Muscle of back (tissue), 11 donors: ENCODE data around the gene SCART1. TPM values are rescaled to one million over a fixed set of nuclear protein-coding genes. Genes with fewer than 3 reads are reported as not detected.
"Not testable (repeated sequence)": the region's sequence is repeated elsewhere in the genome, so short reads cannot be mapped to it uniquely, and the experiment has no call there.

ENCODE experiments used
- DNase-seq, 3 donors: peaks; one replicate each; pipeline versions ENCODE4 v3.0.0 to v3.0.0-alpha.2; 2013
- polyA plus RNA-seq, 10 donors: library from polyadenylated mRNA; unstranded; fragments of 120-200 nt; gene quantifications; one replicate each; pipeline ENCODE4 v1.2.1, GENCODE V29; 2013; ENCODE audit not compliant: insufficient read length in 10 of 10

The SCART1 gene
- polyA plus RNA-seq, 10 donors: 0.56 to 2.4 (median 0.98) TPM

DNA sequence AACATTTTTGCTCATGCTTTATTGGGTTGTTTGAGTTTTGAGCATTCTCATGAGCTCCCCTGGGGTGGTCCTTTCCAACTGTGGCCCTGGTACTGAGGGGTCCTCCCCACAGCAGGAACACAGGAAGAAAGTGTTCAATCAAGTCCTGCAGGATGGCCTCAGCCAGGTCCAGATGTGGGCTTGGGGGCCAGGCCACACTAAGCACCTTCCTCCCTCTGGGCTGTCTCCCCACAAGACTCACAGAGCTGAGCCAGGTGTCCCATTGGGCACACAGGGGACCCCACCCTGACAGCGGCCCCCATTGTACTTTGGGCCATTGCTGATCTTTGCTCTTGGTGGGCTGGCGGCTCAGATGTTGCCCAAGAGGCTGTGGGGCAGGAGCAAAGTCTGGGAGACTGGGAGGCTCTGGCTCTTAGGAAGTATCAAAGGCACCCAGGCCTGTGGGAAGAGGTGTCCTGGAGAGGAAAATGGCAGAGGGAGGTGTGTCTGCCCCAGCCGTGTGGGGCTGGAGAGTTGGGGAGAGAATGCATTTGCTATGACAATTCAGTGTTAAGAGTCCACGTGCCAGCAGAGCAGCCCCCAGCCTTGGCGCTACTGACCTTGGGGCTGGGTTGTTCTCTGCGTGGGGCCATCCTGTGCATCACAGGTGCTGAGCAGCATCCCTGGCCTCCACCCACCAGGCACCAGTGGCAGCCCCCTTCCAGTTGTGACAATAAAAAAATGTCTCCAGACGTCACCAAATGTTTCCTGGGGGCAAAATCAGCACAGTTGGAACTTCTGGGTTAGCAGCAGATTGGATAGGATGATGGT, 17.8 kb downstream of the SCART1 start:
- DNase-seq: no peak

DNA sequence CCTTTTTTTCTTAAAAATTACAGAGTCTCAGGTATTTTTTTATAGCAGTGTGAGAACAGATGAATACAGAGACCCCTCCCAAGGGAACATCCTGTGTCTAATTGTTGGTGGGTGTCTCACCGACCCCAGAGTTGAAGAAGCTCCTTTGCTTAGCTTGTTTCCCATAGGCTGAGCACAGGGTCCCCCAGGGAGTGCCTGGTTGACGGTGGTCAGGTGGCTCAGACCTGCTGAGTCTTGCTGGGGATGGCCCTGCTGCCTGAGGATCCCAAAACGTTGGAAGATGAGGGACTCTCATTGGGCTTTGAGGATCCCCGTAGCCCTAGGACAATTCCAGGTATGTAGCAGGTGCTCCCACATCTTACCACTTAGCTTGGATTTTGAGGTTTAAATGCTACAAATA, 19.5 kb downstream of the SCART1 start:
- no peak for DNase-seq

DNA sequence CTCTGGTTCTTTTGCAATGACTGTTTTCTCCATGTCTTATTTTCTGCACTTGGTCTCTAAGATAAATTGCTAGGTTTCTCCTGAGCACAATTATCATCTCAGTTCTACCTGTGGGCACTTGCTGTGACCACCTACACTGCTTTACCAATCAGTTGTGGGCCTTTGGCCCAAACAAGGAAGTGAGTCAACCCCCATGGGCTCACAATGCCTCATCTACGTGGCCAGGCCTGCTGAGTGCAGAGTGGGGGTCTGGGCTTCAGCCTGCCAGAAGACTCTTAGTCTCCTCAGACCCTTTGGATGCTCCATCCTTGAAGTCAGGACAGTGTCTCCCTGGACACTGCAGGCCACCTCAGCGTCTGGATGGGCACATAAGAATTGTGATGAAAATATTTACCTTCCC, 20.3 kb downstream of the SCART1 start:
- DNase-seq: no peak

DNA sequence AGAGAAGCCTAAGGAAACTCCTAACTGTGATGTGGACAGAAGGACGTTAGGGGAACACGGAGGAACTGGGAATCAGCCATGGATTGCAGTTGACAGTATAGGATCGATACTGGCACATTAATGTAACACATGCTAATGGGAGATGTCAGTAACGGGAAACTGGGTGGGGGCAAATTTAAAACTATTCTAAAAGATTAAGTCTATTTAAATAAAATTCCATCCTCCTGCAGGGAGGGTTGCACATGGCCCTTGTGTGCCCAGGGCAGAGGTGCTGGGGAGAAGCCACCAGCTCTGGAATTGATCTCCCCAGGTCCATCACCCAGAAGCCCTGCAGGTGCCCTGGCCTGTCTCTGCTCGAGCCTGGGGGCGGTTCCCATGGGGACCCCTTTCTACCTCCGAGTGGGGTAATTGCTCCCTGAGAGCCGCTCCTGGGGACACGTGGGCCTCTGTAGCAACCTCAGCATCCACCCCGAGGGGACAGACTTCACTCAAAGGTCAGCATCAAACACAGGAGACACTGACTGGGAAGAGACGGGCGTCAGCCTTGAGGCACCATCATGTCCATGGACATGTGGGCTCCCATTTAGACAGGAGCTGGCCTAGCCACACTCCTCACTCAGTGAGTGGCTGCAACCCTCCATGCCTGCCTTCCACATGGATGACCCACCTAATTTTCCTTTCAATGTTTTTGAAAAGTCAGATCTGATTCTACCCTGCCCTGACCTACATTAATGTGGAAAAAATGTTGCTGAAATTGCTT, 21.1 kb downstream of the SCART1 start:
- no peak for DNase-seq

DNA sequence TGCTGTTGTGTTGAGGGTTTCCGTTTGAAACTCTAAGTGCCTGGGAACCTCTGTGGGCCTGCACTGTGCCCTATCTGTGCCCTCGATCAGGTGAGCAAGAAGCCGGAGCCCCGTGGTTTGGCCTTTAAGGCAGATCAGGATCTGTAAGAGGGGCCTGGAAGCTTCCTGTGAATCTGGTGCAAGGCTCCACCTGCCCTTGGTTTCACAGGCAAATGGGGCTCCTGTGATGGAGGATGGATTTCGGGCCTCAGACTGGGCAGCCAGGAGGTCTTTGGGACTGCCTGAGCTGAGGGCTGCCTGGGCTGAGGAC, 21.6 kb downstream of the SCART1 start:
- DNase-seq: no peak

DNA sequence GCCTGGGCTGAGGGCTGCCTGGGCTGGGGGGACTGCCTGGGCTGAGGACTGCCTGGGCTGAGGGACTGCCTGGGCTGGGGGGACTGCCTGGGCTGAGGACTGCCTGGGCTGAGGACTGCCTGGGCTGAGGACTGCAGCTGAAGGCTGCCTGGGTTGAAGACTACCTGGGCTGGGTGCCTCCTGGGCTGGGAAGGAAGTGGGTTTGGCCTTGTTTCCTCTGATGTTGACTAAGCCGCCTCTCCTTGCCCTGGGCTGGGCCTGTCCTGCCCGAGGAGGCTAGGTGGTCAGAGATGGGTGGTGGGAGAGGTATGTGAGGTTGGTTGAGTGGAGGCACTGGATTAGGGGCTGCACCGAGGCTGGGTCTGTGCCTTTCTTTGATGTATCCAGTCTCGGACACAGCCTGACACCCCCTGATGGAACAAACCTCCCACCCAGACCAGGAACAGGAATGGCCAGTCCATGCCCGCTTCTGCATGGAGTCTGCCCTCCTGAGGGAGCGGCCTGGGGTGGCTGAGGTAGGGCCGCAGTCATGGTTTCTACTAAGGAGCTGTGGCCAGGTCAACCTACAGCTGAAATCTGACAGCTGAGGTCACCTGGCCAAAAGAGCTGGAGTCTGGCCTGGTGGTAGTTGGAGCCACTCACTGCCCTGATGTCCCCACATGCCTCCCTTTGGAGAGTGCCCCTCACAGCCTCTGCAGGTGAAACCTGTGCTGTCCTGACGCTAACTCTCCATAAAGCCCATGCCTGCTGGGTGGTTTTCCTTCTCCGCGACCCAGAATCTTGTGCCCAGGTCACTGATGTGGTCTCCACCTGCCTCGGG, 22.3 kb downstream of the SCART1 start:
- no peak for DNase-seq

DNA sequence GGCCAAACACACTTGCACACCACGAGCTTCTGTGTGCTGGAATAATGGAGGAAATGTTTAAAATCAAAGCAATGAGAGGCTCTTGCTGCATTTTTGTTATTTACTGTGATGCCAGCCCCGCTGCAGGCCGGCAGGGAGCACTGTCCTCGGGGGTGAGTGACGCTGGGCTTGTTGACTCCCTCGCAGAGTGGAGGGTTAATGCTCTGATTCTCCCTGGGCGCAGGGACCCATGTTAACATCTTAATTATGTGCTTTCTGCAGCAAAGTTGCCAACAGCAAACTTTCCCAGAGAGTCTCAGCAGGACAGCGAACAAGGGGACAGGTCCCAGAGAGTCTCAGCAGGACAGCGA, 22.9 kb downstream of the SCART1 start:
- no peak for DNase-seq

DNA sequence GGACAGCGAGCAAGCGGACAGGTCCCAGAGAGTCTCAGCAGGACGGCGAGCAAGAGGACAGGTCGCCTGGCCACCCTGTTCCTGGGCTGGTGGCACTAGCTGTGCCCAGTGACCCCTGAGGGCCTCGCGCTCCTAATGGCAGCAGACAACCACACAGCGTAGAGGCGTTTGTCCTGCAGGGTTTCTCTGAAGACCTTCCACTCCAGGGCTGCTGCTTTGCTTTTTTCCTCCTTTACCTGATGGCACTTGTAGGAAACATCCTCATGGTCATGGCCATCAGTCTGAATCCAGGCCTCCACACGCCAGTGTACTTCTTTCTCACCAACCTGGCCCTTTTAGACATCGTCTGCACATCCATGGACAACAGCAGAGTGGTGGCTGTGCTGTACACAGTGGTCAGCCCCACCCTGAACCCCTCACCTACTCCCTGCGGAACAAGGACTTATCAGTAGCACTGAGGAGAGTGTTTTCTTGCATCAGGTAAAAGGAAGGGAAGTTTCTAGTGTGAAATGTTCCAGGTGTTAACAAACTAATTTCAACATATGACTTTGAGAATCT, 27.4 kb downstream of the SCART1 start:
- no peak for DNase-seq

DNA sequence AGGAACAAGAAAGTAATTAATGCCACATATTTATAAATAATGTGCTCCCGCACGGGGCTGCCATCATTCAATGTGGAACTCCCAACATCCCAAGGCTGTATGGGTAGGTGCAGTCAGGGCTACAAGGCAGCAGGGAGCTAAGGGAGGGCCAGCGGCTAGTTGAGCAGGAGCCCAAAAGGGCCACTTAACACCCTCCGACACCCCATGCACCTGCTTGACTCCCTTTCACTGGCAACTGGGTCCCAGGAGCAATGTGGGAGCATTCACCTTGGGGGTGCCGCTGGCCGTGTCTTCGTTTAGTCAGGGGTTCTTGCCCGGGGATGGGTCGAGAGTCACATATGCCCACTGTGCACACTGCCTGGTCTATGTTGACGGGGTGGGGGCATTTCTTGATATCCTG, 27.9 kb downstream of the SCART1 start:
- DNase-seq: no peak

DNA sequence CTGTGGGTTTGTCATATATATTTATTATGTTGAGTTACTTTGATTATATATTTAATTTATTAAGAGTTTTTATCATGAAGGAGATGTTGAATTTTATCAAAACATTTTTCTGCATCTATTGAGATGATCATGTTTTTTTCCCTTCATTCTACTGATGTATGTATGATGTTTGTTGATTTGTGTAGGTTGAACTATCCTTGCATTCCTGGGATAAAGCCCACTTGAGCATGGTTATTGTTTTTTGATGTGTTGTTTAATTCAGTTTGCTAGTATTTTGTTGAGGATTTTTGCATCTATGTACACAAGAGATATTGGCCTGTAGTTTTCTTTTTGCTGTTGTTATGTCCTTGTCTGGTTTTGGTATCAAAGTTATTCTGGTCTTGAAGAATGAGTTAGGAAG, 31.1 kb downstream of the SCART1 start:
- DNase-seq: no peak

DNA sequence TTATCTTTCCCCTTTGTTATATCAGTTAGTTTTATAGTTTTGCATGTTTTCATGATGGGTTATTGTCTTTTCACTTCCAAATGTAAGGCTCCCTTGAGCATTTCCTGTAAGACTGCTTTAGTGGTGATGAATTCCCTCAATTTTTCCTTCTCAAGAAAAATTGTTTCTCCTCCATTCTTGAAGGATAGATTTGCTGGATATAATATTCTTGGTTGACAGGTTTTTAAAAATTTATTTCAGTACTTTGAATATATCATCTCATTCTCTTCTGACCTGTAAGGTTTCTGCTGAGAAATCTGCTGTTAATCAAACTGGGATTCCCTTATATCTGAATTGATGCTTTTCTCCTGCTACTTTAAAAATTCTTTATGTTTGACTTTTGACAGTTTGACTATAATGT, 33.3 kb downstream of the SCART1 start:
- no peak for DNase-seq

DNA sequence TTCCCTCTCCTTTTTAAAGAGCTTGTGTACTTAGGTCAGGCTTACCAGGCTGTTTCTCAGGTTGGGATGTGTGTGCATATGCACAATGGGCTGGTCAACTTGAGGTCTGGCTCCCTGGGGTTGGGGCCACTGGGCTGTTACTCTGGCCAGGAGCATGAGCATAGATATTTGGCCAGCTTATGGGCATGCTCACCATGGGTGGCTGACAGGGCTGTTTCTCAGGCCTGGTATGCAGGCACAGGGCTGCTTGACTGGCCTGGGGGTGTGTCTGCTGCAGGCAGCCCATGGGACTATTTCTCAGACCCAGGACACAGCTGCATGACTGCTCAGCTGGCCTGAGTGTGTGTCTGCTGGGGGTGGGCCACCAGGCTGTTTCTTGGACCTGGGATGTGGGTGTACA, 34.6 kb downstream of the SCART1 start:
- DNase-seq: no peak

DNA sequence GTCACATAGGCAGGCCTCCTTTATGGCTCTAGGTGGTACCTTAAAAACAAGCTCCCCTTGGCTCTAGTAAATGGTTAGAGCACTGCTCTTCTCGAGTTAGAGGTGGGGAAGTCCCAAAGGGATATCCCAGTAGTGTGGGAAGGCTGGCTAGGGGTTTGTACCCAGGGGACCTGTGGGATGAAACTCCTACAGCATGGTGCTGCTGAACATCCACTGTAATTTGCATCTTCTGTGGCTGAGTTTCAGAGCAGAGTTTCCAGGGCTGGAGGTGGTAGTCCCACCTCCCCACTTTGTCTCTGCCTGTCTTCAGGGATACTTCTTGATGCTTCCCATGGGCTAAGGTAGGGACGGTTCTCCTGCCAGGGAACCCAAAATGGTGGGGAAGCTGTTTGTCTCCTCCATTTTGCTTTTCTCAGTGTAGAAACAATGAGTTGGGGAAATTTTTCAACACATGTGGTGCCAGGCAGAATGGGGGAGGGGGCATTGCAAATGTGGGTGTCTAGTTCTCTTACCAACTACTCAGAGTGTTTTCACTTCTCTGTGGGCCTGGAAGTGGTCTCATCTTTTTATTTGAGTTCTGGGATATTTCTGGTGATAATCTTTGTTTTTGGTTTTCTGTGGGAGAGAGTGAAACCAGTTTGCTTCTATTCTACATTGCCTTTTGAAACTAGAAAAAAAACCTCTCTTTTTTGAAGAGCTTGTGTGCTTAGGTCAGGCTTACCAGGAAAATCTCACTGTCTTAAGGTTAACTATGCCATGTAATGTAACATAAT, 36.3 kb downstream of the SCART1 start:
- DNase-seq: no peak

DNA sequence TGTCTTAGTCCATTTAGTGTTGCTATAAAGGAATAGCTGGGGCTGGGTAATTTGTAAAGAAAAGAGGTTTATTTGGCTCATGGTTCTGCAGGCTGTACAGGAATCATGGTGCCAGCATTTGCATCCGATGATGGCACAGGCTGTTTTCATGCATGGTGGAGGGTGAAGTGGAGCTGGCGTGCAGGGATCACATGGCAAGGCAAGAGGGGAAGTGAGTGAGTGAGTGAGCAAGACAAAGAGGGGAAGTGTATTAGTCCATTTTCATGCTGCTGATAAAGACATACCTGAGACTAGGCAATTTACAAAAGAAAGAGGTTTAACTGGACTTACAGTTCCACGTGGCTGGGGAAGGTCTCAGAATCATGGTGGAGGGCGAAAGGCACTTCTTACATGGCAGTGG, 39.8 kb downstream of the SCART1 start:
- not testable (repeated sequence) for DNase-seq

DNA sequence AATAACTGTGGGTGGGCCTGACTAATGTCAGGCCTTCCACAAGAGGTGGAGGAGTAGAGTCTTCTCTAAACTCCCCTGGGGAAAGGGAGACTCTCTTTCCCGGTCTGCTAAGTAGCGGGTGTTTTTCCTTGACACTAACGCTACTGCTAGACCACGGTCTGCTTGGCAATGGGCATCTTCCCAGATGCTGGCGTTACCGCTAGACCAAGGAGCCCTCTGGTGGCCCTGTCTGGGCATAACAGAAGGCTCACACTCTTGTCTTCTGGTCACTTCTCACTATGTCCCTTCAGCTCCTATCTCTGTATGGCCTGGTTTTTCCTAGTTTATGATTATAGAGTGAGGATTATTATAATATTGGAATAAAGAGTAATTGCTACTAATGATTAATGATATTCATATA, 43.6 kb downstream of the SCART1 start:
- not testable (repeated sequence) for DNase-seq

DNA sequence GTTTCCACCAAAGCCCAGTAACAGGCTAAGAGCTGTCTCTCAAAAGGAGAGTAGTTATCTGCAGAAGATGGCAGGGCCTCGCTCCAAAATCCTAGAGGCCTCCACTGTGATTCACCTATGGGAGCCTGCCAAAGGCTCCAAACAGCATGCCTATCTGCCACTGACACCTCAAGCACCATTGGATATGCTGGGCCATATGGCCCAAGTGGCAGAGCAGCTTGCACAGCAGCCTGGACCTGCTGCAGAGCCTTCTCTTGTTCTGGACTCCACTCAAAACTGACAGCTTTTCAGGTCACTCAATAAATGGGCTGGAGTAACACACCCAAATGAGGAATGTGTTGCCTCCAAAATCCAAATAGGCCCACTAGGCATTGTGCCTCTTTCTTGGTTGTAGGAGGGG, 45.4 kb downstream of the SCART1 start:
- not testable (repeated sequence) for DNase-seq

DNA sequence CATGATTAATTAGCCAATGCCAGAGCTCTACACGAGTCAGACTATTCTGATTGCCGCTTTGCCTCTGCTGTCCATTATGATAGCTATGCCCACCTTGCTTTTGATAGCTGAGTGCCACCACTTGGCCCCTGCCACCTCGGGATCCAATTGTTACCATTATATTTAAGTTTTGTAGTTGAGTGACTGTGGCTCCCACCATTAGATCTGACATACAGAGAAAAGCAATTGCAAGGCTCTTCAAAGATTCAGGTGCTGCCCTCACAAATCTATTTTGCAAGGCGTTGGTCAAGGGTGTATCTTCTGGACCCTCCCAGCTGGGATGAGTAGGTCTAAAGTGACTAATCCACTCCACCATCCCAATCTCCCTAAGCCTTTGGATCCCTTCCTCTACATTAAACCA, 47.2 kb downstream of the SCART1 start:
- DNase-seq: not testable (repeated sequence)

DNA sequence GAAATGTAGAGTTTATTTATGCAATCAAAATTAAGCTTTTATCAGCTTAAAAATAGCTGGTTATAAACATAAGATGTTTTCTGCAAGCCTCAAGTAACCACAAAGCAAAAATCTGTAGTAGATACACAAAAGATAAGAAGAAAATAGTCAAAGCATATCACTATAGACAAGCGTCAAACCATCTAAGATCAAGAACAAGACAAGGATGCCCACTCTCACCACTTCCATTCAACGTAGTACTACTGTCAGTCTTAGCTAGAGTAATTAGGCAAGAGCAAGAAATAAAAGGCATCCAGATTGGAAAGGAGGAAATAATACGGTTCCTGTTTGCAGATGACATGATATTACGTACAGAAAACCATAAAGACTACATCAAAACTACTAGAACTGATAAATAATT, 56.0 kb downstream of the SCART1 start:
- DNase-seq: no peak

DNA sequence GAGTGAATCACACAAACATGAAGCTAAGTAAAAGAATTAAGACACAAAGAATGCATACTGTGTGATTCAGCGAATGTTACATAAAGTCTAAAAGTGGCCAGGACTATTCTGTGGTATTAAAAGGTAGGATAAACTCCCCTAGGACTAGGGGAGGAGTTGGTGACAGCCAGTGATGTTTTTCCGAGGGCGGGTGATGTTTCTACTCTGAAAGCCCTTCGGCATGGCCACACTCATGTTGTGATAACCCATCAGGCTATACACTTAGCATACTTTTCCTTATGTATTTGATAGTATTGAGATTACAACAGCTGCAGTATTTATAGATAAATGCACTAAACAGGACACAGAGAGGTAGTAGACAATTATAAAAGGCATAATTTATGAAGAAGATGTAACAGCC, 57.7 kb downstream of the SCART1 start:
- no peak for DNase-seq

DNA sequence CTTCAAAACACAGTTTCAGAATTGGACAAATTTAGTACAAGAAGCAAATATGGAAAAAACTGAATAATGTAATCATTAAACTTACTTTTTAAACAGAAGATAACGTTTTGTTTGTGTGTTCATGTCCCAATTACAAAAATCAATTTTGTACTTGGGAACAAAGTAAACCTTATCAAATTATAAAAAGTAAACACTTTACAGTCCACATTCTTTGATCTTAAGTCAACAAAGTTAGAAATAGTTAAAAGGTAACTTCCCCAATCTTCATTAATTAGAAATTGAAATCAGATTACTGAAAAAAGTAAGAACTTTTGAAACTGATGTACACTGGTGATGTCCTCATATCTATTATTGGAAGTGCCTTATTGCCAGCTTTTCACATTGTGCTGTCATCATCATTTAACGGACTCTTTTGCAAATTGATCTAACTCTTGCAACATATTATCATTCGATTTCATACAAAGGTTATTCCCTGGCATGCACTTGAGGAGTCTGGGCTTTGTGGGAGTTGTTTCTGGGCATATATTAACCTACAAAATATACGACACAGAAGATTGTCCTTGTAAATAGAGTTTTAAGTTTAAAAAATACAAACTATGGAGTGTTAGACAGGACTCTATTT, 58.3 kb downstream of the SCART1 start:
- no peak for DNase-seq

DNA sequence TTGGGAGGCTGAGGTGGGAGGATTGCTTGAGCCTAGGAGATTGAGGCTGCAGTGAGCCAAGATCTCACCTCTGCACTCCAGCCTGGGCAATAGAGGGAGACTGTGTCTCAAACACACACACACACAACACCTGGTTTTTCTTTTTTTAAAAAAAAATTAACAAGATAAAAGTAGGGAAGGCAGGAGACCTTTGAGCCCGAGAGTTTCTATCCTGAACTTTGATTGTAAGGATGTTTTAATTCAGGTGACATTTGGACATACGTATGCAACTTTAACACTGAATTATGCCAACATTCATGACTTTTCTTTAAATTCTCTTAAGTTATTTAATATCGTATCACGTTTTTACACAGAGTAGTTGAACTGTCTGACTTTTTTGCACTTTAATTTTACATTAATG, 61.7 kb downstream of the SCART1 start:
- no peak for DNase-seq
